ENCODE measurements around the gene NDUFA7. TPM values are rescaled to one million over a fixed set of nuclear protein-coding genes. Genes with fewer than 3 reads are reported as not detected.
"Not testable (repeated sequence)": the region's sequence is repeated elsewhere in the genome, so short reads cannot be mapped to it uniquely, and the experiment has no call there.

Gene NDUFA7
- total RNA-seq, 2 experiments from 2014 or later, result 47.4 to 66.7 TPM

- H3K27me3 Mint-ChIP-seq, result no peaks in the 10 kb centered on the region
- H3K27ac Mint-ChIP-seq, result no peak overlapping the region
- peaks cover 35% of the 10 kb centered on the region for H3K4me1 Mint-ChIP-seq
- H3K9me3 Mint-ChIP-seq (ENCODE audit: low read depth), result no peaks in the 10 kb centered on the region
- peak overlapping the region; percentile 99 for H3K4me3 Mint-ChIP-seq
- H3K36me3 Mint-ChIP-seq, result peaks cover 14% of the 10 kb centered on the region
- DNase-seq (no peak), ATAC-seq (no peak)
- CTCF ChIA-PET, result interaction anchor here (1.0 to 2.9 kb wide), 5 partner anchors 11 to 379 kb away, joined by 3 to 12 read pairs (median 3); no protein-coding TSS in a partner anchor
These were observed 1.4 kb upstream of the NDUFA7 start for GRCh38 chr19:8322638-8322997.

DNA sequence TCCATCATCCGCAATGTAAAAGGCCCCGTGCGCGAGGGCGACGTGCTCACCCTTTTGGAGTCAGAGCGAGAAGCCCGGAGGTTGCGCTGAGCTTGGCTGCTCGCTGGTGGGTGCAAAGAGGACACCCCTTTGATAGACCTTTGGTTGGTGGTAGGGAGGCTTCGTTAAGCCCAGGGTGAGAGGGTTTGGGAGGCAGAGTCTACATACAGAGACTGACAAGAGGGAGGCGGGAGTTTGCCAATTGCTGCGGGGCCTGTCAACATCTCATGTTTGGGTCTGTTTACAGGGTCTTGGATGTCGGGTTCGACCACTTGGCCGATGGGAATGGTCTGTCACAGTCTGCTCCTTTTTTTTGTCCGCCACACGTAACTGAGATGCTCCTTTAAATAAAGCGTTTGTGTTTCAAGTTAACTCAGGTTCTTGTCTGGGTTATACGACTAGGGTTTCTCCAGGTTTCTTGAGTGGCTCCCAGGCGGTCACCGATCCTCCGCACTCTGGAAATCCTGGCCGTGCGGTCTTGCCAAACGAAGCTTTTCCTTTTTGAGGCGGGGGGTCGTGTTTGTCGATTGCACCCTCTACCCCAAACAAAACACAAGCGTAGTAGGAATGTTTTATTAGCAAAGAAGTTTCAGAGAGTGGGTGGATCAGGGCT, 937 bp upstream of the NDUFA7 start:
- Mint-ChIP-seq H3K27ac (peak overlapping the region; percentile 98), H3K27me3 (no peaks in the 10 kb centered on the region), H3K36me3 (peaks cover 14% of the 10 kb centered on the region), H3K4me3 (peak overlapping the region; percentile 99), H3K9me3 (ENCODE audit: low read depth) (no peaks in the 10 kb centered on the region), H3K4me1 (peaks cover 36% of the 10 kb centered on the region)
- no peak for DNase-seq
- CTCF ChIA-PET, result interaction anchor here (0.9 to 2.9 kb wide), 7 partner anchors 12 to 378 kb away, joined by 3 to 12 read pairs (median 3); no protein-coding TSS in a partner anchor
- no peak for ATAC-seq

DNA sequence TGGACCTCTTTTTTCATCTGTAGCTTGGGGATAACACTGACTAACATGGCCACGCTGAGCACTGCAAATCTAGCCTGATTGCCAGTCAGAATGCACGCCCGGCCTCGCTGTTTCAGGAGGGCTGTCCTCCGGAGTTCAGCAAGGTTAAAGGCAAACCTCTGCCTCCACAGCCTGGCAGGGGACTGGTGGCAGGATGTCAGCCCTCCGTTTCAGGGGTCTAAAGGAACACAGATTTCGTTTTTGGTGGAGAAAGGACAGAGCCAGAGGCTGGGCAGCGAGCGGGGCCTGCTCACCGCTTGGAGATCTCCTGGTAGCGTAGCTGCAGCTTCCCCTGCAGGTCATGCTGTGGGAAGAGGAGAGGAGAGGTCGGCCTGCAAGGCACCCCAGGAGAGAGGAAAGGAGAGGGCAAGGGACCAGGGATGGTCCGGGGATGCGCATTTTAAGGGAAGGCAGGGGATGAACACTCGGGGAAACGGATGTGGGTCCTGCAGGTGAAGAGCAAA, 560 bp downstream of the NDUFA7 start:
- DNase-seq (peak; percentile 61), ATAC-seq (peak; percentile 11)
- Mint-ChIP-seq H3K9me3 (ENCODE audit: low read depth) (no peaks in the 10 kb centered on the region), H3K36me3 (peaks cover 14% of the 10 kb centered on the region), H3K27ac (peak overlapping the region; percentile 98), H3K4me1 (peaks cover 36% of the 10 kb centered on the region), H3K4me3 (peak overlapping the region; percentile 99), H3K27me3 (no peaks in the 10 kb centered on the region)
- CTCF ChIA-PET, result interaction anchor here (0.6 to 2.9 kb wide), 8 partner anchors 9 to 71 kb away, joined by 3 to 12 read pairs (median 4); no protein-coding TSS in a partner anchor

- H3K27ac Mint-ChIP-seq, result peak overlapping the region; percentile 98
- no peaks in the 10 kb centered on the region for H3K9me3 Mint-ChIP-seq (ENCODE audit: low read depth)
- H3K4me1 Mint-ChIP-seq, result peaks cover 36% of the 10 kb centered on the region
- peak overlapping the region; percentile 99 for H3K4me3 Mint-ChIP-seq
- CTCF ChIA-PET, result interaction anchor here (0.6 to 2.9 kb wide), 7 partner anchors 8 to 72 kb away, joined by 3 to 12 read pairs (median 4); no protein-coding TSS in a partner anchor
- ATAC-seq (no peak), DNase-seq (no peak)
- no peaks in the 10 kb centered on the region for H3K27me3 Mint-ChIP-seq
- H3K36me3 Mint-ChIP-seq, result peaks cover 20% of the 10 kb centered on the region
These were observed 1.2 kb downstream of the NDUFA7 start for GRCh38 chr19:8319807-8320520.

DNA sequence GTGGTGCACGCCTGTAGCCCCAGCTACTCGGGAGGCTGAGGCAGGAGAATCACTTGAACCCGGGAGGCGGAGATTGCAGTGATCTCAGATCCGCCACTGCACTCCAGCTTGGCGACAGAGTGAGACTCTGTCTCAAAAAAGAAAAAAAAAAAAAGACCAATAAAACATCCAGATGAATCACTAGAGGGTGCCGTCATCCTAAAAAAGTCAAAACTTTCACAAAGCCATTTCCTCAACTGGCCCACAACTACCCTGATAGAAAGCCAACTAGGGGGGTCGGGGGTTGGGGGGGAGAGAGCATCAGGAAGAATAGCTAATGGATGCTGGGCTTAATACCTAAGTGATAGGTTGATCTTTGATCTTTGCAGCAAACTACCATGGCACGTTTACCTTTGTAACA, 2.3 kb downstream of the NDUFA7 start:
- CTCF ChIA-PET, result interaction anchor here (1.0 to 2.6 kb wide), 3 partner anchors 9 to 51 kb away, joined by 3 to 6 read pairs (median 4); no protein-coding TSS in a partner anchor

GRCh38 chr19:8316351-8317125, 4.6 kb downstream of the NDUFA7 start:
- no peak for ATAC-seq
- Mint-ChIP-seq H3K4me3 (no peak overlapping the region), H3K9me3 (ENCODE audit: low read depth) (no peaks in the 10 kb centered on the region), H3K36me3 (peaks cover 8% of the 10 kb centered on the region), H3K27me3 (no peaks in the 10 kb centered on the region), H3K27ac (peak overlapping the region; percentile 54), H3K4me1 (peaks cover 16% of the 10 kb centered on the region)
- CTCF ChIA-PET, result interaction anchor here (0.6 kb wide), 1 partner anchor 159 kb away, joined by 3 read pairs; no protein-coding TSS in a partner anchor
- no peak for DNase-seq

More for the DNA sequence above, 2.3 kb downstream of the NDUFA7 start:
- H3K27me3 Mint-ChIP-seq; DNase-seq; ATAC-seq; H3K27ac Mint-ChIP-seq; H3K9me3 Mint-ChIP-seq (ENCODE audit: low read depth); H3K4me3 Mint-ChIP-seq: not testable (repeated sequence)
- Mint-ChIP-seq H3K36me3 (peaks cover 22% of the 10 kb centered on the region), H3K4me1 (peaks cover 35% of the 10 kb centered on the region)

- not testable (repeated sequence) for DNase-seq; H3K9me3 Mint-ChIP-seq (ENCODE audit: low read depth); H3K27me3 Mint-ChIP-seq; ATAC-seq; H3K4me3 Mint-ChIP-seq; H3K27ac Mint-ChIP-seq
- CTCF ChIA-PET, result interaction anchor here (0.7 kb wide), 1 partner anchor 140 kb away, joined by 3 read pairs; no protein-coding TSS in a partner anchor
- Mint-ChIP-seq H3K36me3 (peaks cover 16% of the 10 kb centered on the region), H3K4me1 (peaks cover 12% of the 10 kb centered on the region)
These were observed 6.1 kb downstream of the NDUFA7 start for GRCh38 chr19:8314981-8315640.

GRCh38 chr19:8311461-8312260, 9.5 kb downstream of the NDUFA7 start:
- no peak for ATAC-seq
- H3K27ac Mint-ChIP-seq, result no peak overlapping the region
- CTCF ChIA-PET, result interaction anchor here (1.0 to 1.9 kb wide), 2 partner anchors 9 to 12 kb away, joined by 3 to 7 read pairs; partner anchors contain the start of genes NDUFA7 and RPS28
- H3K9me3 Mint-ChIP-seq (ENCODE audit: low read depth), result no peaks in the 10 kb centered on the region
- no peaks in the 10 kb centered on the region for H3K27me3 Mint-ChIP-seq
- peaks cover 22% of the 10 kb centered on the region for H3K4me1 Mint-ChIP-seq
- no peak for DNase-seq
- peaks cover 18% of the 10 kb centered on the region for H3K36me3 Mint-ChIP-seq
- H3K4me3 Mint-ChIP-seq, result no peak overlapping the region

DNA sequence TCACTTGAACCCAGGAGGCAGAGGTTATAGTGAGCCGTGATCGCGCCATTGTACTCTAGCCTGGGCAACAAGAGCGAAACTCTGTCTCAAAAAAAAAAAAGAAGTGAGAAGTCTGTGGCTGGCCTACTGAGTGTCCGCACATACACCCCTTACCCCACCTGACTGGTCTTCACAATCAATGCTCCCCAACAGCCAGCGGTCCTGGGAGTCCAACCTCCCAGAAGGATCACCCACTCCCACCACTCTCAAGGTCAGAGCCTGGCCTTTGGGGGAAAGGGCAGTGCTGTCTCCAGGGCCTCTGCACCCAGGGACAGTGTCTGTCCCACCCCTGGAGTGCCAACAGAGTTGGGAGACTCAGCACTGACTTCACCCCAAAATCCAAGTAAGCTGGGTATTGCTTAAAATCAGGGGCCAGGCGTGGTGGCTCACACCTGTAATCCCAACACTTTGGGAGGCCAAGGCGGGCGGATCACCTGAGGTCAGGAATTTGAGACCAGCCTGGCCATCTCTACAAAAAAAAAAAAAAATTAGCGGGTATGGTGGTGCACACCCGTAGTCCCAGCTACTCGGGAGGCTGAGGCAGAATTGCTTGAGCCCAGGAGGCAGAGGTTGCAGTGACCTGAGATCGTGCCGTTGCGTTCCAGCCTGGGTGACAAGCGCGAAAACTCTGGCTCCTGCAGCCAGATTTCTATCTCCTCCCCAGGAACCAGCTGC, 10.7 kb downstream of the NDUFA7 start:
- Mint-ChIP-seq H3K4me3 (no peak overlapping the region), H3K36me3 (peaks cover 16% of the 10 kb centered on the region), H3K4me1 (peaks cover 30% of the 10 kb centered on the region), H3K27me3 (no peaks in the 10 kb centered on the region), H3K27ac (no peak overlapping the region), H3K9me3 (ENCODE audit: low read depth) (no peaks in the 10 kb centered on the region)
- no peak for ATAC-seq
- CTCF ChIA-PET, result interaction anchor here (1.0 to 1.9 kb wide), 3 partner anchors 10 to 13 kb away, joined by 3 to 7 read pairs (median 3); partner anchors contain the start of genes NDUFA7 and RPS28
- DNase-seq, result no peak

DNA sequence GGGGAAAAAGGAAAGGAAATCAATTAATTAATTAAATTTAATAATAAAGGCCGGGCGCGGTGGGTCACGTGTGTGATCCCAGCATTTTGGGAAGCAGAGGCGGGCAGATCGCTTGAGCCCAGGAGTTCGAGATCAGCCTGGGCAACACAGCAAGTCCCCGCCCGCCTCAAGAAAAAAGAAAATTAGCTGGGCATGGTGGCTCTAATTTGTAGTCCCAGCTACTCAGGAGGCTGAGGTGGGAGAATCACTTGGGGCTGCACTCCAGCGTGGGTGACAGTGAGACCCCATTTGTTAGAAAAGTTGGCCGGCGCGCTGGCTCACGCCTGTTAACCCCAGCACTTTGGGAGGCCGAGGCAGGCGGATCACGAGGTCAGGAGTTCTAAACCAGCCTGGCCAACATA, 12.3 kb downstream of the NDUFA7 start:
- CTCF ChIA-PET, result interaction anchor here (1.3 kb wide), 1 partner anchor 11 kb away, joined by 6 read pairs; no protein-coding TSS in a partner anchor
- H3K36me3 Mint-ChIP-seq, result peaks cover 14% of the 10 kb centered on the region
- no peak for ATAC-seq
- H3K27ac Mint-ChIP-seq, result peak overlapping the region; percentile 85
- DNase-seq, result no peak
- peak overlapping the region; percentile 86 for H3K4me3 Mint-ChIP-seq
- peaks cover 33% of the 10 kb centered on the region for H3K4me1 Mint-ChIP-seq
- no peaks in the 10 kb centered on the region for H3K9me3 Mint-ChIP-seq (ENCODE audit: low read depth)
- no peaks in the 10 kb centered on the region for H3K27me3 Mint-ChIP-seq
